Liver (tissue), 9 donors: ENCODE measurements around the gene CHCHD1. TPM values are rescaled to one million over a fixed set of nuclear protein-coding genes. Genes with fewer than 3 reads are reported as not detected.

ENCODE experiments used
- DNase-seq: peaks from one replicate; pipeline ENCODE4 v3.0.0-alpha.2; 2017; ENCODE audit warnings: low spot score
- H3K27ac ChIP-seq, 2 donors: one replicate each; pipeline ENCODE4 v1.7.0; 2013; ENCODE audit warnings: inconsistent platforms in 2 of 2, low read length in 2 of 2, control low read depth in 1 of 2, low read depth in 1 of 2, mild to moderate bottlenecking in 1 of 2
- H3K27me3 ChIP-seq, 4 donors: one replicate each; pipeline versions ENCODE4 v1.6.1 to v1.7.0; 2013; ENCODE audit warnings: low read length in 3 of 4, inconsistent platforms in 1 of 4, mild to moderate bottlenecking in 1 of 4, moderate library complexity in 1 of 4; ENCODE audit not compliant: control insufficient read depth in 4 of 4, insufficient read depth in 4 of 4
- H3K36me3 ChIP-seq, 4 donors: one replicate each; pipeline versions ENCODE4 v1.6.1 to v1.7.0; 2013; ENCODE audit warnings: low read length in 3 of 4, mild to moderate bottlenecking in 3 of 4, low read depth in 1 of 4, moderate library complexity in 1 of 4; ENCODE audit not compliant: control insufficient read depth in 4 of 4, insufficient read depth in 3 of 4
- H3K4me1 ChIP-seq, 4 donors: one replicate each; pipeline versions ENCODE4 v1.6.1 to v1.7.0; 2013; ENCODE audit warnings: low read length in 3 of 4, mild to moderate bottlenecking in 3 of 4, moderate library complexity in 1 of 4; ENCODE audit not compliant: control insufficient read depth in 4 of 4, insufficient read depth in 4 of 4
- H3K4me3 ChIP-seq, 3 donors: one replicate each; pipeline versions ENCODE4 v1.6.1 to v1.7.0; 2013; ENCODE audit warnings: low read length in 3 of 3, control low read depth in 1 of 3, low read depth in 1 of 3, mild to moderate bottlenecking in 1 of 3
- H3K9ac ChIP-seq, 2 donors: one replicate each; pipeline ENCODE4 v1.7.0; 2013; ENCODE audit warnings: low read length in 2 of 2, mild to moderate bottlenecking in 2 of 2, moderate library complexity in 2 of 2, control low read depth in 1 of 2, low read depth in 1 of 2
- H3K9me3 ChIP-seq, 4 donors: one replicate each; pipeline versions ENCODE4 v1.6.1 to v1.7.0; 2013; ENCODE audit warnings: low read length in 3 of 4; ENCODE audit not compliant: control insufficient read depth in 4 of 4
- EGR1 ChIP-seq, 2 donors: IDR thresholded peaks; 2 replicates each; pipeline ENCODE4 v1.6.1; 2016 to 2018; ENCODE audit warnings: antibody characterized with exemption in 2 of 2, low read depth in 2 of 2
- FOXA1 ChIP-seq: IDR thresholded peaks from 2 replicates; pipeline ENCODE4 v1.6.1; 2016; ENCODE audit warnings: antibody characterized with exemption
- GABPA ChIP-seq, 2 donors: IDR thresholded peaks in 1 of 2; conservative IDR thresholded peaks in 1 of 2; 2 replicates each; pipeline ENCODE4 v1.6.1; 2016; ENCODE audit warnings: antibody characterized with exemption in 2 of 2, mild to moderate bottlenecking in 1 of 2, moderate library complexity in 1 of 2
- HNF4A ChIP-seq, 2 donors: conservative IDR thresholded peaks; 2 replicates each; pipeline ENCODE4 v1.6.1; 2016; ENCODE audit warnings: antibody characterized with exemption in 2 of 2, mild to moderate bottlenecking in 2 of 2
- HNF4G ChIP-seq: IDR thresholded peaks from 2 replicates; pipeline ENCODE4 v1.6.1; 2016; ENCODE audit warnings: antibody characterized with exemption
- JUND ChIP-seq, 2 donors: IDR thresholded peaks; 2 replicates each; pipeline ENCODE4 v1.6.1; 2016; ENCODE audit warnings: antibody characterized with exemption in 2 of 2
- NR2F2 ChIP-seq: IDR thresholded peaks from 2 replicates; pipeline ENCODE4 v1.6.1; 2016; ENCODE audit warnings: antibody characterized with exemption
- RAD21 ChIP-seq, 2 donors: IDR thresholded peaks; 2 replicates each; pipeline ENCODE4 v1.6.1; 2016; ENCODE audit warnings: antibody characterized with exemption in 2 of 2, mild to moderate bottlenecking in 2 of 2
- RXRA ChIP-seq, 2 donors: IDR thresholded peaks; 2 replicates each; pipeline ENCODE4 v1.6.1; 2017 to 2018; ENCODE audit warnings: antibody characterized with exemption in 2 of 2, mild to moderate bottlenecking in 1 of 2
- SP1 ChIP-seq: IDR thresholded peaks from 2 replicates; pipeline ENCODE4 v1.6.1; 2018; ENCODE audit warnings: antibody characterized with exemption, mild to moderate bottlenecking
- YY1 ChIP-seq: IDR thresholded peaks from 2 replicates; pipeline ENCODE4 v1.6.1; 2016; ENCODE audit warnings: antibody characterized with exemption, mild to moderate bottlenecking
- WGBS: extraction: QIAGEN DNeasy Blood & Tissue Kit; methylation state at CpG from one replicate; pipeline ENCODE4 v1.1.7; 2013; 5-methylcytosine and 5-hydroxymethylcytosine counted together
- polyA plus RNA-seq, 2 donors: library from polyadenylated mRNA; stranded (reverse) in 1 of 2; unstranded in 1 of 2; fragments of 200-250 nt in 1 of 2; fragments of >200 nt in 1 of 2; fragmentation: Nextera tagmentation in 1 of 2; extraction: Ambion mirVana in 1 of 2; gene quantifications; one replicate each; pipeline versions ENCODE4 v1.2.1 to v1.2.3, GENCODE V29; 2013 to 2015
- total RNA-seq, 2 donors: library from RNA; depleted of rRNA; stranded (reverse); fragments of >200 nt; gene quantifications; one replicate each; pipeline ENCODE4 v1.2.3, GENCODE V29; 2014
- TF ChIP-seq, protein P1 (sequence below): IDR thresholded peaks from 2 replicates; pipeline ENCODE4 v1.6.1; 2016; ENCODE audit warnings: antibody characterized with exemption, mild to moderate bottlenecking
- TF ChIP-seq, protein P2 (sequence below): IDR thresholded peaks from 2 replicates; pipeline ENCODE4 v1.6.1; 2016; ENCODE audit warnings: antibody characterized with exemption
- TF ChIP-seq, protein P3 (sequence below): IDR thresholded peaks from 2 replicates; pipeline ENCODE4 v1.6.1; 2016; ENCODE audit warnings: antibody characterized with exemption
- donor health status: healthy.
- donor health status: healthy.
- donor health status: healthy.
- donor health status: healthy.
- donor health status: healthy.

The CHCHD1 gene
- total and polyA plus RNA-seq, 4 donors = 7.6 to 47.4 (median 23.1) TPM

DNA sequence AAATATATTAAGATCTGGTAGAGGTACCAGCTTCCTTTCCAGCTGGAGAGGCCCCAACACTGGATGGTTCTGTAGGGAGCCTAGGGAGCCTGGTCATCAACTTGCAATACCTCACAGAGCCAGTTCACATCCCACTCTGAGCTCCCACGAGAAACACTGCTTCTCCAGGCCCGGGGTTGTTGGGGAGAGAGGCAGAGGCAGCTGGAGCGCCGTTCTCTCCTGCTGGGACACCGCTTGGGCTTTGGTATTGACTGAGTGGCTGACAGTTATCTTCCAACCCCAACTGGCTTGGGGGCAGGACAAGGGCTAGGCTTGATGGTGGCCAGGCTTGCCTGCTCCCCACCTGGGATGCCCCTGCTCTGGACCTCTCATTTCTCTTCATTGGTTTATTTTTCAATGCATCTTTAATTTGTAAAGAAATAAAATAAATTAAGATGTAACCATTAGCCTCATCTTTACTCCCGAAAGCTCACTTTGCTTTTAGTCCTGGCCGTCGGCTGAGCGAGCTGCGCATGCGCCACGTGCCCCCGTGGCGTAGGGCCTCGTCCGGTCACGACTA lies 10.0 kb upstream of the CHCHD1 start:
- Histone ChIP-seq H3K9ac (peak overlapping the region in 1 of 2 donors; percentile 12), H3K4me1 (peaks cover 6 to 28% (median 25%) of the 10 kb centered on the region in 4 donors), H3K36me3 (peaks cover 12 to 49% (median 32%) of the 10 kb centered on the region in 4 donors), H3K27ac (peak overlapping the region; percentile 99 to 100), H3K9me3 (no peaks in the 10 kb centered on the region), H3K4me3 (peak overlapping the region; percentile 80 to 95 (median 90)), H3K27me3 (no peaks in the 10 kb centered on the region)
- 22% methylated on average over 17 of the region's 17 CpGs for WGBS
- no peak for TF ChIP-seq HNF4A (conservative IDR thresholded peaks at IDR 0.05)
- TF ChIP-seq, protein P1, sequence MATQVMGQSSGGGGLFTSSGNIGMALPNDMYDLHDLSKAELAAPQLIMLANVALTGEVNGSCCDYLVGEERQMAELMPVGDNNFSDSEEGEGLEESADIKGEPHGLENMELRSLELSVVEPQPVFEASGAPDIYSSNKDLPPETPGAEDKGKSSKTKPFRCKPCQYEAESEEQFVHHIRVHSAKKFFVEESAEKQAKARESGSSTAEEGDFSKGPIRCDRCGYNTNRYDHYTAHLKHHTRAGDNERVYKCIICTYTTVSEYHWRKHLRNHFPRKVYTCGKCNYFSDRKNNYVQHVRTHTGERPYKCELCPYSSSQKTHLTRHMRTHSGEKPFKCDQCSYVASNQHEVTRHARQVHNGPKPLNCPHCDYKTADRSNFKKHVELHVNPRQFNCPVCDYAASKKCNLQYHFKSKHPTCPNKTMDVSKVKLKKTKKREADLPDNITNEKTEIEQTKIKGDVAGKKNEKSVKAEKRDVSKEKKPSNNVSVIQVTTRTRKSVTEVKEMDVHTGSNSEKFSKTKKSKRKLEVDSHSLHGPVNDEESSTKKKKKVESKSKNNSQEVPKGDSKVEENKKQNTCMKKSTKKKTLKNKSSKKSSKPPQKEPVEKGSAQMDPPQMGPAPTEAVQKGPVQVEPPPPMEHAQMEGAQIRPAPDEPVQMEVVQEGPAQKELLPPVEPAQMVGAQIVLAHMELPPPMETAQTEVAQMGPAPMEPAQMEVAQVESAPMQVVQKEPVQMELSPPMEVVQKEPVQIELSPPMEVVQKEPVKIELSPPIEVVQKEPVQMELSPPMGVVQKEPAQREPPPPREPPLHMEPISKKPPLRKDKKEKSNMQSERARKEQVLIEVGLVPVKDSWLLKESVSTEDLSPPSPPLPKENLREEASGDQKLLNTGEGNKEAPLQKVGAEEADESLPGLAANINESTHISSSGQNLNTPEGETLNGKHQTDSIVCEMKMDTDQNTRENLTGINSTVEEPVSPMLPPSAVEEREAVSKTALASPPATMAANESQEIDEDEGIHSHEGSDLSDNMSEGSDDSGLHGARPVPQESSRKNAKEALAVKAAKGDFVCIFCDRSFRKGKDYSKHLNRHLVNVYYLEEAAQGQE = peak; percentile 25
- TF ChIP-seq, protein P2, sequence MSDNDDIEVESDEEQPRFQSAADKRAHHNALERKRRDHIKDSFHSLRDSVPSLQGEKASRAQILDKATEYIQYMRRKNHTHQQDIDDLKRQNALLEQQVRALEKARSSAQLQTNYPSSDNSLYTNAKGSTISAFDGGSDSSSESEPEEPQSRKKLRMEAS = no peak
- no peak for TF ChIP-seq JUND (IDR thresholded peaks at IDR 0.05)
- peak in 1 of 2 donors; percentile 64 for TF ChIP-seq GABPA (IDR thresholded peaks at IDR 0.05 in 1 of 2, conservative IDR thresholded peaks at IDR 0.05 in 1 of 2)
- TF ChIP-seq RAD21 (IDR thresholded peaks at IDR 0.05) = no peak
- TF ChIP-seq FOXA1 = no peak
- TF ChIP-seq HNF4G = no peak
- no peak for DNase-seq

DNA sequence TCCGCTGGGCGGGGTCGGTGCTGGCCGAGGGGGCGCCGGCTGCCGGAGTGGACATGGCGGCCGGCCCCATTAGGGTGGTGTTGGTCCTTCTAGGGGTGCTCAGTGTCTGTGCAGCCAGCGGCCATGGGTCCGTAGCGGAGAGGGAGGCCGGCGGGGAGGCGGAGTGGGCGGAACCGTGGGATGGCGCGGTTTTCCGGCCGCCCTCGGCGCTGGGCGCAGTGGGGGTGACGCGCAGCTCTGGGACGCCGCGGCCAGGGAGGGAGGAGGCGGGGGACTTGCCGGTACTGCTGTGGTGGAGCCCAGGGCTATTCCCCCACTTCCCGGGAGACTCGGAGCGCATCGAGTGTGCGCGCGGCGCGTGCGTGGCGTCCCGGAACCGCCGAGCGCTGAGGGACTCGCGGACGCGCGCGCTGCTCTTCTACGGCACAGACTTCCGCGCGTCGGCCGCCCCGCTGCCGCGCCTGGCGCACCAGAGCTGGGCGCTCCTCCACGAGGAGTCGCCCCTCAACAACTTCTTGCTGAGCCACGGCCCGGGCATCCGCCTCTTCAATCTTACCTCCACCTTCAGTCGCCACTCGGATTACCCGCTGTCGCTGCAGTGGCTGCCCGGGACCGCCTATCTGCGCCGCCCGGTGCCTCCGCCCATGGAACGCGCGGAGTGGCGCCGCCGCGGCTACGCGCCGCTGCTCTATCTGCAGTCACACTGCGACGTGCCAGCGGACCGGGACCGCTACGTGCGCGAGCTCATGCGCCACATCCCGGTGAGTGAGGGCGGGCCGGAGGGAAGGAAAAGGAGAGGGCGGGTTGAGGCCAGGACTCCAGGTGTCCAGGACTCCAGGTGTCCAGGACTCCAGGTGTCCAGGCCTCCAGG lies 9.3 kb upstream of the CHCHD1 start:
- Histone ChIP-seq H3K4me1 (peaks cover 6 to 28% (median 25%) of the 10 kb centered on the region in 4 donors), H3K27me3 (no peaks in the 10 kb centered on the region), H3K27ac (peak overlapping the region; percentile 99 to 100), H3K4me3 (peak overlapping the region; percentile 80 to 95 (median 90)), H3K9ac (peak overlapping the region; percentile 55 to 68), H3K9me3 (no peaks in the 10 kb centered on the region), H3K36me3 (peaks cover 11 to 44% (median 28%) of the 10 kb centered on the region in 4 donors)
- under 1% methylated on average over 101 of the region's 101 CpGs for WGBS
- DNase-seq = peak; percentile 87
- TF ChIP-seq YY1 = peak; percentile 73
- TF ChIP-seq, protein P3, sequence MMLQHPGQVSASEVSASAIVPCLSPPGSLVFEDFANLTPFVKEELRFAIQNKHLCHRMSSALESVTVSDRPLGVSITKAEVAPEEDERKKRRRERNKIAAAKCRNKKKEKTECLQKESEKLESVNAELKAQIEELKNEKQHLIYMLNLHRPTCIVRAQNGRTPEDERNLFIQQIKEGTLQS = no peak
- peak in 1 of 2 donors; percentile 13 for TF ChIP-seq HNF4A (conservative IDR thresholded peaks at IDR 0.05)
- TF ChIP-seq, protein P1 = peak; percentile 55
- peak in 1 of 2 donors; percentile 20 for TF ChIP-seq RXRA (IDR thresholded peaks at IDR 0.05)
- peak in 1 of 2 donors; percentile 34 for TF ChIP-seq RAD21 (IDR thresholded peaks at IDR 0.05)
- no peak for TF ChIP-seq NR2F2
- TF ChIP-seq SP1 = peak; percentile 8
- TF ChIP-seq FOXA1 = no peak
- no peak for TF ChIP-seq EGR1 (IDR thresholded peaks at IDR 0.05; ENCODE audit: low read depth in 2 of 2)
- TF ChIP-seq GABPA (IDR thresholded peaks at IDR 0.05 in 1 of 2, conservative IDR thresholded peaks at IDR 0.05 in 1 of 2) = no peak
